PC-3 (cell line): ENCODE results near the gene NBR1. TPM values are rescaled to one million over a fixed set of nuclear protein-coding genes. Genes with fewer than 3 reads are reported as not detected.
"Not testable (repeated sequence)": the region's sequence is repeated elsewhere in the genome, so short reads cannot be mapped to it uniquely, and the experiment has no call there.

Source experiments
- ATAC-seq: fragments of 200-7000 bp; cut with Tn5 transposase; 2 replicates; pipeline ENCODE4 v1.9.1; 2020; ENCODE audit warnings: mild to moderate bottlenecking, moderate library complexity
- BruUV-seq: library from RNA; stranded (reverse); fragments of 400-500 nt; replicated peaks from 2 replicates; lab custom pipeline; 2021; lab: Mats Ljungman, UMichigan
- CTCF ChIA-PET: fragments of 300-600 bp; sonication (Branson Sonifier 250); formaldehyde crosslinking; loops from one replicate; lab custom pipeline; 2022; ENCODE audit warnings: antibody characterized with exemption; lab: Charles Lee
- POLR2A ChIA-PET: fragments of 300-600 bp; sonication (Branson Sonifier 250); formaldehyde crosslinking; loops from one replicate; lab custom pipeline; 2022; ENCODE audit warnings: antibody characterized with exemption; ENCODE audit not compliant: unreplicated experiment; lab: Charles Lee
- DNase-seq: peaks from one replicate; pipeline ENCODE4 v3.0.0-alpha.2; 2015
- H2AFZ ChIP-seq: fragments of 300-600 bp; sonication (generic); 2 replicates; pipeline ENCODE4 v1.6.0; 2016; ENCODE audit warnings: antibody characterized with exemption, low read length
- H3F3A ChIP-seq: fragments of 300-600 bp; sonication (generic); one replicate; pipeline ENCODE4 v1.6.0; 2017; ENCODE audit warnings: antibody characterized with exemption, low read length, control low read depth, mild to moderate bottlenecking; ENCODE audit not compliant: unreplicated experiment
- H3K27ac ChIP-seq: fragments of 300-600 bp; sonication (generic); 2 replicates; pipeline ENCODE4 v1.5.1; 2016; ENCODE audit warnings: mild to moderate bottlenecking, low read length
- H3K27me3 ChIP-seq: fragments of 300-600 bp; sonication (generic); 2 replicates; pipeline ENCODE4 v1.6.1; 2016; ENCODE audit warnings: low read length, mixed read lengths
- H3K36me3 ChIP-seq: fragments of 300-600 bp; sonication (generic); 2 replicates; pipeline ENCODE4 v1.6.1; 2016; ENCODE audit warnings: low read depth, mixed run types, low read length, mixed read lengths
- H3K4me1 ChIP-seq: fragments of 300-600 bp; sonication (generic); 2 replicates; pipeline ENCODE4 v1.5.1; 2016; ENCODE audit warnings: low read length; ENCODE audit not compliant: insufficient read depth
- H3K4me2 ChIP-seq: fragments of 300-600 bp; sonication (generic); 2 replicates; pipeline ENCODE4 v1.6.0; 2016; ENCODE audit warnings: low read length
- H3K4me3 ChIP-seq: fragments of 300-600 bp; sonication (generic); 2 replicates; pipeline ENCODE4 v1.5.1; 2016; ENCODE audit warnings: mild to moderate bottlenecking, low read length, mixed read lengths
- H3K79me2 ChIP-seq: fragments of 300-600 bp; sonication (generic); 2 replicates; pipeline ENCODE4 v1.6.1; 2017; ENCODE audit warnings: low read length, mixed read lengths
- H3K9ac ChIP-seq: fragments of 300-600 bp; sonication (generic); 2 replicates; pipeline ENCODE4 v1.6.0; 2016; ENCODE audit warnings: mild to moderate bottlenecking, low read length
- H3K9me2 ChIP-seq: fragments of 300-600 bp; sonication (generic); replicated peaks from 2 replicates; pipeline ENCODE4 v1.6.1; 2016; ENCODE audit warnings: mixed run types, low read length, mixed read lengths
- H3K9me3 ChIP-seq: fragments of 300-600 bp; sonication (generic); 2 replicates; pipeline ENCODE4 v1.6.1; 2016; ENCODE audit warnings: low read length, mixed read lengths
- H4K20me1 ChIP-seq: fragments of 300-600 bp; sonication (generic); 2 replicates; pipeline ENCODE4 v1.6.1; 2016; ENCODE audit warnings: low read length, mixed read lengths
- EZH2 ChIP-seq: fragments of 300-600 bp; sonication (generic); IDR thresholded peaks from one replicate; pipeline ENCODE4 v1.6.1; 2017; ENCODE audit warnings: antibody characterized with exemption, mild to moderate bottlenecking, low read length; ENCODE audit not compliant: unreplicated experiment
- EZH2phosphoT487 ChIP-seq: fragments of 300-600 bp; sonication (generic); IDR thresholded peaks from 2 replicates; pipeline ENCODE4 v1.6.1; 2018; ENCODE audit warnings: mild to moderate bottlenecking, antibody characterized with exemption, low read length, borderline replicate concordance
- intact Hi-C: fragments of 100-400 bp; cut with micrococcal nuclease; formaldehyde crosslinking; loops from 2 replicates; pipeline ENCODE4 v1.9.0; 2023
- total RNA-seq: library from RNA; depleted of rRNA; stranded (reverse); fragments of >200 nt; gene quantifications from 2 replicates; pipeline ENCODE4 v1.2.3, GENCODE V29; 2014
- TF ChIP-seq, protein P1 (sequence below): fragments of 300-600 bp; sonication (generic); conservative IDR thresholded peaks from 2 replicates; pipeline ENCODE4 v1.5.1; 2017; ENCODE audit warnings: antibody characterized with exemption, low read depth, mild to moderate bottlenecking, low read length

Gene NBR1
- total RNA-seq, 1 experiment from 2014 or later = 30.0 TPM

DNA sequence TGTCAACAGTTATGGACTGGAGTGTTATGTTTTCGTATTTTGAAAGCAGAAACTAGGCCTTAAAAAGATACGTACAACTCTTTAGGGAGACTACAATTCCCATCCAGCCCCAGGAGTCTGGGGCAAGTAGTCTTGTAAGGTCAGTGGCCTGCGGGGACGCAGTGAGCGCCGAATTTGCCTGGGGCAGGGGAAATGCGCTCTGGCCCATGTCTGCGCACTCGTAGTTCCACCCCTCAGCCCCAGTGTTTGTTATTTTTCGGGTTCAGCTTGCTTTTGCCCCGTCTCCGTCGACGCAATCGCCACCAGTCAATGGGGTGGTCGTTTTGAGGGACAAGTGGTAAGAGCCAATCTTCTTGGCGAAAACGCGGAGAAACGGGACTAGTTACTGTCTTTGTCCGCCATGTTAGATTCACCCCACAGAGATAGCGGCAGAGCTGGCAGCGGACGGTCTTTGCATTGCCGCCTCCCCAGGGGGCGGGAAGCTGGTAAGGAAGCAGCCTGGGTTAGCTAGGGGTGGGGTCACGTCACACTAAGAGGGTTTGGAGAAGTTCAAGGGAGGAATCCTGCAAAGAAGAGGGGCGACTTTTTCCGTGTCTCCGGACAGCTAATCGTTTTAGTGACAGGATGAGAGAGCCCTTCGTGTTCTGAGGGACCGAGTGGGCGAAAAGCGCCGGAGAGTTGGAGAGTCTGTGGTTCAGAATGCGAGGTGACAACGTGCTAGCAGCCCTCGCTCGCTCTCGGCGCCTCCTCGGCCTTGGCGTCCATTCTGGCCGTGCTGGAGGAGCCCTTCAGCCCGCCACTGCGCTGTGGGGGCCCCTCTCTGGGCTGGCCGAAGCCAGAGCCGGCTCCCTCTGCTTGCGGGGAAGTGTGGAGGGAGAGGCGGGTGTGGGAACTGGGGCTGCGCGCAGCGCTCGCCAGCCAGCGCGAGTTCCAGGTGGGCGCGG lies 44.8 kb upstream of the NBR1 start:
- TF ChIP-seq EZH2 (no peak), EZH2phosphoT487 (no peak)
- TF ChIP-seq, protein P1, sequence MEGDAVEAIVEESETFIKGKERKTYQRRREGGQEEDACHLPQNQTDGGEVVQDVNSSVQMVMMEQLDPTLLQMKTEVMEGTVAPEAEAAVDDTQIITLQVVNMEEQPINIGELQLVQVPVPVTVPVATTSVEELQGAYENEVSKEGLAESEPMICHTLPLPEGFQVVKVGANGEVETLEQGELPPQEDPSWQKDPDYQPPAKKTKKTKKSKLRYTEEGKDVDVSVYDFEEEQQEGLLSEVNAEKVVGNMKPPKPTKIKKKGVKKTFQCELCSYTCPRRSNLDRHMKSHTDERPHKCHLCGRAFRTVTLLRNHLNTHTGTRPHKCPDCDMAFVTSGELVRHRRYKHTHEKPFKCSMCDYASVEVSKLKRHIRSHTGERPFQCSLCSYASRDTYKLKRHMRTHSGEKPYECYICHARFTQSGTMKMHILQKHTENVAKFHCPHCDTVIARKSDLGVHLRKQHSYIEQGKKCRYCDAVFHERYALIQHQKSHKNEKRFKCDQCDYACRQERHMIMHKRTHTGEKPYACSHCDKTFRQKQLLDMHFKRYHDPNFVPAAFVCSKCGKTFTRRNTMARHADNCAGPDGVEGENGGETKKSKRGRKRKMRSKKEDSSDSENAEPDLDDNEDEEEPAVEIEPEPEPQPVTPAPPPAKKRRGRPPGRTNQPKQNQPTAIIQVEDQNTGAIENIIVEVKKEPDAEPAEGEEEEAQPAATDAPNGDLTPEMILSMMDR = no peak
- ChIA-PET CTCF (no interaction called here), POLR2A (interaction anchor here (0.7 kb wide), 1 partner anchor 147 kb away, joined by 3 read pairs; no protein-coding TSS in a partner anchor)
- peak overlapping the region; percentile 42 for H2AFZ ChIP-seq
- peak overlapping the region; percentile 94 for H3K9ac ChIP-seq
- no peaks in the 10 kb centered on the region for H3K9me2 ChIP-seq
- no peaks in the 10 kb centered on the region for H4K20me1 ChIP-seq
- H3K9me3 ChIP-seq = no peaks in the 10 kb centered on the region
- H3K79me2 ChIP-seq = peaks cover 57% of the 10 kb centered on the region
- ATAC-seq (no peak), DNase-seq (no peak)
- peak overlapping the region; percentile 82 for H3K4me2 ChIP-seq
- no peaks in the 10 kb centered on the region for H3F3A ChIP-seq
- no peaks in the 10 kb centered on the region for H3K27me3 ChIP-seq
- TSS peak; percentile 95 for BruUV-seq
- H3K27ac ChIP-seq = peak overlapping the region; percentile 54
- H3K4me3 ChIP-seq = peak overlapping the region; percentile 83
- intact Hi-C loops = loop anchor here (1.0 to 5.0 kb wide), 2 partner anchors 44 to 104 kb away; partner anchors contain the start of gene VAT1
- no peaks in the 10 kb centered on the region; the same call in 1 of the 2 replicates for H3K4me1 ChIP-seq
- H3K36me3 ChIP-seq = no peaks in the 10 kb centered on the region

GRCh38 chr17:43126911-43127290 lies 44.1 kb upstream of the NBR1 start:
- H3K27me3 ChIP-seq = no peaks in the 10 kb centered on the region

DNA sequence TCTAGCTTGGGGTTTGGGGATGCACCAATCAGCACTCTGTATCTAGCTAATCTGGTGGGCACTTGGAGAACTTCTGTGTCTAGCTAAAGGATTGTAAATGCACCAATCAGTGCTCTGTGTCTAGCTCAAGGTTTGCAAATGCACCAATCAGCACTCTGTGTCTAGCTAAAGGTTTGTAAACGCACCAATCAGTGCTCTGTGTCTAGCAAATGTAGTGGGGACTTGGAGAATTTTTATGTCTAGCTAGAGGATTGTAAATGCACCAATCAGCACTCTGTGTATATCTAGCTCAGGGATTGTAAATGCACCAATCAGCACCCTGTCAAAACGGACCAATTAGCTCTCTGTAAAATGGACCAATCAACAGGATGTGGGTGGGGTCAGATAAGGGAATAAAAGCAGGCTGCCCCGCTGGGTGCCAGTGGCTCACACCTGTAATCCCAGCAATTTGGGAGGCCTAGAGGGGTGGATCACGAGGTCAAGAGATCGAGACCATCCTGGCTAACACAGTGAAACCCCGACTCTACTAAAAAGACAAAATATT lies 43.6 kb upstream of the NBR1 start:
- H3K4me1 ChIP-seq, H3K9me3 ChIP-seq, DNase-seq, BruUV-seq, H3K4me2 ChIP-seq, H3K36me3 ChIP-seq, ATAC-seq, H3K4me3 ChIP-seq, H3K9me2 ChIP-seq, H3K27me3 ChIP-seq, H3F3A ChIP-seq, H4K20me1 ChIP-seq, H3K9ac ChIP-seq, H3K27ac ChIP-seq, H2AFZ ChIP-seq, POLR2A ChIA-PET: not testable (repeated sequence)
- H3K79me2 ChIP-seq = peaks cover 57% of the 10 kb centered on the region
- intact Hi-C loops = loop anchor here (5.0 kb wide), 1 partner anchor 105 kb away; the partner anchor contains the start of gene VAT1
- CTCF ChIA-PET = interaction anchor here (0.6 kb wide), 1 partner anchor 42 kb away, joined by 3 read pairs; no protein-coding TSS in a partner anchor

More at GRCh38 chr17:43126911-43127290, 44.1 kb upstream of the NBR1 start:
- Histone ChIP-seq H3K79me2 (peaks cover 57% of the 10 kb centered on the region), H3K4me1 (no peaks in the 10 kb centered on the region; the same call in 1 of the 2 replicates), H3K4me3 (peak overlapping the region; percentile 83; the same call in 1 of the 2 replicates), H3K4me2 (peak overlapping the region; percentile 82; the same call in 1 of the 2 replicates), H3K27ac (no peak overlapping the region), H3K36me3 (no peaks in the 10 kb centered on the region), H4K20me1 (no peaks in the 10 kb centered on the region), H3F3A (no peaks in the 10 kb centered on the region), H3K9me2 (no peaks in the 10 kb centered on the region), H3K9me3 (no peaks in the 10 kb centered on the region), H3K9ac (no peak overlapping the region), H2AFZ (no peak overlapping the region)
- ATAC-seq = no peak
- intact Hi-C loops = loop anchor here (5.0 kb wide), 1 partner anchor 105 kb away; the partner anchor contains the start of gene VAT1
- TF ChIP-seq EZH2 (no peak), EZH2phosphoT487 (no peak)
- TF ChIP-seq, protein P1 = no peak
- CTCF ChIA-PET = interaction anchor here (0.6 kb wide), 1 partner anchor 43 kb away, joined by 3 read pairs; no protein-coding TSS in a partner anchor
- DNase-seq = no peak
- no TSS peak for BruUV-seq
- POLR2A ChIA-PET = no interaction called here
